ENCODE data around the gene DCAF11.
A peak's percentile ranks its signal among the peaks of the same experiment; 100 is the strongest.

Gene DCAF11

DNA sequence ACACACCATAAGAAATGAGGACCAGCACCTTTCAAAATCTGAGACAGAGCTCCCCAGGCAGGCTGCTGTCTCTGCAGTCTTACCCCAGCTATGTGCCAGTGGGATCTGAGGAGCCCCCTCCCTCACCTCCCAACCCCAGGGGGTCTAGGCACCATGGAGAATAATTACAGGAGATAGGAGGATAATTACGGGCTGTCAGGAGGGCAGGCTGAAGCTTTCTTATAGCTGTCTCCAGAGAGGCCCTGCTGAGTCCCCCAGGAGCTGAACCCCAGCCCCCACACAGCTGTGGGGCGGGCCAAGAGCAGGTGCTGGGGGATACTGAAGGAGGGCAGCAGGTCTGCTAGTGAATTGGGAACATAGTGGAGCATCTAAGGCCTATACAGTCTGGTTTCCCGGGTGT, 36.4 kb upstream of the DCAF11 start:
- no peak for DNase-seq (ENCODE audit: extremely low read depth in 1 of 2, low read depth in 1 of 2)

DNA sequence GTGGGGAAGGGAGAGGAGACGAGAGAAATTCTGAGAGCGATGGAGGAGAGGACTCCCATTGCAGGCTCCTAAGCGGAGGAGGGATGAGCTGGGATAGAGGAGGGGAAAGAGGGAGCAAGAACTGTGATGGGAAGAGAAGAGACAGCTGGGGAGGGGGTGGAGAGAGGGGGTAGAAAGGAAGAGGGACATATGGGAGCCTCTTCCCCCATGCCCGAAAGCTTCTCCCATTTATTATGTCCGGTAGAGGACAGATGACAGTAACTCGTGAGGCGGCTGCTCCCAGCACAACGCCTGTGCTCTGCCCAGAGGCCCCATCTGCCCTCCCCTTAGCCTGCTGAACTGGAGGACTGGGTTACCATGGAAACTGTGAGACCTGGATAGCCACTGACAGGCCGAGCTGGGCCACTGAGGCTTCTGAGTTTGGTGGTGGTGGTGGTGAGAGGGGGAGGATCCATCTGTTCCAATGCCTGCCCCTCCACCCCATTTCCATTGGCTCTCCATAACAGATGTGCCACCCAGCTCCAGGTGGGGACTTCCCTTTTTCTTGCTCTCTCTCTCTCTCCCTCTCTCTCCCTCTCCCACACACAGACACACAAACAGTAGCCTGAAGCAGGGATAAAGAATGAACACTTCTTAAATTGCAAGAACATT, 35.0 kb upstream of the DCAF11 start:
- no peak for DNase-seq (ENCODE audit: extremely low read depth in 1 of 2, low read depth in 1 of 2)

DNA sequence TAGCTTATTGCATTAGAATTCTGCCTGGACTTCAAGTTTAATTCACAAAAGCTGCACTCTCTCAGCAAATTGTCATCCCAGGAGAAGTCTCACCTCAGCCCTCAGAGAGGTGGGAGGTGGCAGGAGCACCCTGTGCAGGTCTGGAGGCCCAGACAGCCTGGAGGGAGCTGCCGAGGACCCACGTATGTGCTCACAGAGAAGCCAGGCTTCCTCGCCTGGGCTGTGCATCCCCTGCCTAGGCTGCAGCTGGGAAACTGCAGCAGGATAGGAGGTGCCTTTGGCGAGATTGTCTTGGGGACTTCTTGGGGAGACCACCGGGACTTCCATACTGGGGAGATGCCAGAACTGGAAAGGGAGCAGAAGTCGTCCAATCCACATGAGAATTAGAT, 34.4 kb upstream of the DCAF11 start:
- DNase-seq (ENCODE audit: extremely low read depth in 1 of 2, low read depth in 1 of 2) = no peak

- DNase-seq (ENCODE audit: extremely low read depth in 1 of 2, low read depth in 1 of 2) = peak; percentile 51 to 68
These were observed 33.5 kb upstream of the DCAF11 start for GRCh38 chr14:24080888-24081738.

DNA sequence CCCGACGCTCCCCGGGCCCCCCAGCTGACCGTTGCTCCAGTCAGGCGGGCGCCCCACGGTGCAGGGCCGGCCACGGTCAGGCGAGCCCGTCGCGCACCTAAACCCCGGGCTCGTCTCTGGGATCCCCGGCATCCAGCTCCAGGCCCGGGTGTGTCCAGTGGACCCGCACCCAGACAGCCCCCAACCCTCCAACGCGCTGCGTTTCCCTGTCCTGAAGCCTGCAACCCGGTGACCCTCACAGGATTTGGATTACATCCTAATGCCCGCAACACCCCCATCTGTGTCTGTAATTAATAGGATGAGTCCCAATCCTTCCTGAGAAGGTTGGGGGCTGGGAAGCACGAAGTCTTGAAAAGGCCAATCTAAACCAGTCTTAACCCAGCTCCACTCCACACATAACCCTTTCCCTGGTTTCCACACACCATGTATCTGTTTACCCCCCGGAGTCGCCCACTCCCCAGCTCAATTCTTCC, 32.8 kb upstream of the DCAF11 start:
- DNase-seq (ENCODE audit: extremely low read depth in 1 of 2, low read depth in 1 of 2) = no peak

GRCh38 chr14:24082411-24083080, 32.0 kb upstream of the DCAF11 start:
- DNase-seq (ENCODE audit: extremely low read depth in 1 of 2, low read depth in 1 of 2) = no peak

- DNase-seq (ENCODE audit: extremely low read depth in 1 of 2, low read depth in 1 of 2) = no peak
These were observed 31.1 kb upstream of the DCAF11 start for GRCh38 chr14:24083462-24083861.

GRCh38 chr14:24084440-24084839, 30.1 kb upstream of the DCAF11 start:
- DNase-seq (ENCODE audit: extremely low read depth in 1 of 2, low read depth in 1 of 2) = no peak

GRCh38 chr14:24085215-24085614, 29.4 kb upstream of the DCAF11 start:
- no peak for DNase-seq (ENCODE audit: extremely low read depth in 1 of 2, low read depth in 1 of 2)

DNA sequence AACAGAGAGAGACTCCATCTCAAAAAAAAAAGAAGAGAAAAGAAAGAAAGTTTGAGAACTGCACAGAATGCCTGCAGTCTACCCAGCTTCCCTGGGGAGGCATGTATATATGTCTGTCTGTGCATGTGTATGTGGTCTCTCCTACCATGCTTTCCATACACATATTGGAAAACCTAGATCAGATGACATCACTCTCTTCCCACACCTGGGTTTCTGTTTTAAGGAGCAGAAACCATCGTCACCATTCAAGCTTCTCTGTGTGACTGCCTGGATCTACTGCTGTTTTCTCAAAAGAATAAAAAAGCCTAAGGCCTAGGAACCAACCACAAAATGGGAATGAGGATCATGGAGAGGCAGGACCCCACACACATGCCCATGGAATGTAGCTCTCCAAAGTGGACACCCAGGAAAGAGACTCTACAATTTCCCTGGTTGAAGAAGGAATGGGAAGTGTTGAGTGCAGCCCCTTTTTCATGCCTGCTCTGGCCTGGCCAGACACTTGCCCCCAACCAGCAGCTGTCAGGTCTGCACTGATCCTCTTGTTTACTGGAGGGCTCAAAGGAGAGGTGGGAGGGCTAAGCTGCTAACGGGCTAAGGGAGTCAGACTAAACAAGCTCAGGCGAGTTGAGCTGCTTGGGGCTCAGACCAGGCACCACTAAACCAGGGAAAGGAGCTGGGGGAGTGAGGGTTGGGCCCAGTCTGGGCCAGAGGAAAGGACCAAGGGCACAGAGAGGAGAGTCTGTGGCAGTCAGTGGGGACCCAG, 28.2 kb upstream of the DCAF11 start:
- no peak for DNase-seq (ENCODE audit: extremely low read depth in 1 of 2, low read depth in 1 of 2)

DNA sequence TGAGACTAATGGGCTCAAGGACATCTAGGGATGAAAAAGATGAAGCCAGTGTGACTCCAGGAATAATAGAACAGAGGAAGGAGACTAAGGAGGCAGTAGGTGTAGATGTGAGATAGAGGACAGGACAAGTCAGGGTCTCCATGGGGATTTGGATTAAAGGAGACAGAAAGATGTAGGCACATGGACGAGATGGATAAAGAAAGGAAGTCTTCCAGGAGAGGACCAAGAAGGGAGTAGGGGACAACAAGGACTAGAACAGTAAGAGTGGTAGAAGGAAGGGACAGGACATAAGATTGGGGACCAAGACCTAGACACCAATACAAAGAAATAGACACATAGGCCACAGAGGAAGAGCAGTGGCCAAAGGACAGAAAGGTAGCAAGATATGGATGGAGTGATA, 27.6 kb upstream of the DCAF11 start:
- no peak for DNase-seq (ENCODE audit: extremely low read depth in 1 of 2, low read depth in 1 of 2)

DNA sequence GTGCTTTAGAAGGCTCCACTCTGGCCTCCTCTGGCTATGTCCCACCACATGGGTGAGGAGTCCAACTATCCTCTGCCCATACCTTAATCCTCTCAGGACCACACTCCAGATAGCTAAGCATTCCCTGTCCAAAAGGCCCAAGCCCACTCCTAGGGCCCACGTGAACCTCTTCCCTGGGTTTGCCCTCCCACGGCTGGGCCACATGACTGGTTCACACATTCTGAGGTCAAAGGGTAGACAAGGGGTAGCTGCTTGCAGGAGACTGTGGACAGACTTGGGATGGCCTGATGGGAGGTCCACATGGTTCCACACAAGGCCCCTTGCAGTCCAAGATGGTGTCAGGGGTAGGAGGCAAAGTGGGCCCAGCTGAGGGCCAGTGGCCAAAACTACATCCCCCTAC, 26.5 kb upstream of the DCAF11 start:
- DNase-seq (ENCODE audit: extremely low read depth in 1 of 2, low read depth in 1 of 2) = no peak

DNA sequence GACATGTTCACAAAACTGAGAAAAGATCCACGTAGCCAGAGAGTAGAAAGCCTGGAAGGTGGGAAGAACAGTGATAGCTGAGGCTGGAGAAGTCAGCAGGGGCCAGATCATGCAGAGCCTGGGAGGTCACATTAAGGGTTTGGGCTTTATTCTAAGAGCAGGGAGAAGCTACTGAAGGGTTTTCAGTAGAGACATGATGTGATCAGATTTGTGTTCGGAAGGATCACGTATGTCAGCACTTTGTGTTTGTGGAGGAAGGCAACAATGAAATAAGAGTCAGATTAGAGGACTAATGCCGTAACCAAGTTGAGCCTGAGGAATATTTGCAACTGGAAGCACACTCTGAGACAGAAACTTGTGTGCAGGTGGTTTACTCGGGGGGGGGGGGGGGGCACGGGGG, 24.7 kb upstream of the DCAF11 start:
- DNase-seq (ENCODE audit: extremely low read depth in 1 of 2, low read depth in 1 of 2) = no peak

- DNase-seq (ENCODE audit: extremely low read depth in 1 of 2, low read depth in 1 of 2) = no peak
These were observed 22.5 kb upstream of the DCAF11 start for GRCh38 chr14:24092110-24092504.

- no peak for DNase-seq (ENCODE audit: extremely low read depth in 1 of 2, low read depth in 1 of 2)
These were observed 21.9 kb upstream of the DCAF11 start for GRCh38 chr14:24092505-24093206.

GRCh38 chr14:24093207-24093900, 21.2 kb upstream of the DCAF11 start:
- no peak for DNase-seq (ENCODE audit: extremely low read depth in 1 of 2, low read depth in 1 of 2)

DNA sequence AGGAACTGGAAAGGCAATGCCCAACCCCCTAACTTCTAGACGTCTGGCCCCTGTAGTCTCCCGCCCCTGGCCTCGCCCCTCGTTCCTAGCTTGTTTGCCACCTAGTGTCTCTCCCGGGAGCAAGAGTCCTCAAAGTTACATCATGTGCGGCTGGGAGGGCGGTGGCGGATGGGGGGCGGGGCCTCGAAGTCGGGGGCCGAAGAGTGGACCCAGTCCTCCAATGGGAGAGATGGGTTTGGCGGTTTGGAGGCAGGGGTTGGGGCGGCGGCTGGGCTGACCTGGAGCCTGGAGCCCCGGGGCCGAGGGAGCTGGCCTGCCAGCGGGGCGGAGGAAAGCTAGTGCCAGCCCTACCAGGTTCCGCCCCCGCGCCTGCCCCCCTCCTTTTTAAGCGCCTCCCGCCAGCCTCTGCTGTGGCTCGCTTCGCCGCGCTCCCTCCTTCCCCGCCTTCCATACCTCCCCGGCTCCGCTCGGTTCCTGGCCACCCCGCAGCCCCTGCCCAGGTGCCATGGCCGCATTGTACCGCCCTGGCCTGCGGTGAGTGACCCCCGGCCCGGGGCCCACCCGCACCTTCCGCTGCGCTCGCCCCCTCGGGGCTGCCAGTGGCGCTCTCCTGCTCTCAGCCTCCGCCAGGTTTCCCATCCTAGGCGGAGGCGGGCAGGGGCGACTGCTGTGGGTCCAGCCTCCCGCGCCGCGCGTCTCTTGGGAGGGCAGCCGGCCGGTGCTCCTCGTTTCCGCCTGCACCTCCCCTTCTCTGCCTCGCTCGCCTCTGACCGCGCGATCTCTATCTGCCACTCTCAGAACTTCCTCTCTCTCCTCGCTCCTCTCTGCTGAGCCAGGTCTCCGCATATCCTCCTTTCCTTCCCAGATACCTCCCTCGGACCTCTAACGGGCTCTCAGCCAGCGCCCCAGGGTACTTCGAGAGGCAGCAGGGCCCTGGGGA, 20.4 kb upstream of the DCAF11 start, which contains the start of gene PCK2:
TSS of gene PCK2 (plus strand) at position 411 of the 940 bp plus-strand sequence. CDS start at position 506, 95 bp downstream.
- peak; percentile 83 to 90 for DNase-seq (ENCODE audit: extremely low read depth in 1 of 2, low read depth in 1 of 2)

- no peak for DNase-seq (ENCODE audit: extremely low read depth in 1 of 2, low read depth in 1 of 2)
These were observed 19.7 kb upstream of the DCAF11 start for GRCh38 chr14:24094841-24095270.
